Activated CD8-positive, alpha-beta memory T cell treated with anti-CD3 and anti-CD28 coated beads, Interleukin-2, amount 50 U/mL, for 48 hours (primary cell): Measurements from ENCODE around the gene BZW1.

Experiments
- DNase-seq: peaks from one replicate; pipeline ENCODE4 v3.0.0-alpha.2; 2020

Gene BZW1

GRCh38 chr2:200811333-200812121 lies at the start of gene BZW1:
Gene BZW1, plus strand, starts transcription at chr2:200811910. Its CDS starts 1,308 bp downstream, at chr2:200813218.
- DNase-seq = peak; percentile 94

- no peak for DNase-seq
These were observed 49.6 kb upstream of the BZW1 start for GRCh38 chr2:200762127-200762526.

DNA sequence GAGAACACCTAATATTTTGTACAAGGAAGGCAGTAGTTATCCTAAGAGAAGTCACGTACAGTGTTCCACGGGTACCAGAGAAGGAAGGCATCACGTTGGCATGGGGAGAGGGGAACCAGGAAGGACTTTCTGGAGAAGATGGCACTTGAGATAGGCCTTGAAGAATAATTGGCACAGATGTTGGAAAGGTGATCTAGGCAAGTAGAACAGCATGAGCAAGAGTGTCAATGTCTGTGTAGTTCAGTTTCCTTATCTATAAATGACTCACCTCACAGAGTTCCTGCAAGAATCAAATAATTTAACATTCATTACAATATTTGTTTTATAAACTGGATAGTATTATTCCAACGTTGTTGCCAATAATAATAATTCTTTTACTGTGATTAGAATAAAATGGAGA lies 48.3 kb upstream of the BZW1 start:
- DNase-seq = no peak

DNA sequence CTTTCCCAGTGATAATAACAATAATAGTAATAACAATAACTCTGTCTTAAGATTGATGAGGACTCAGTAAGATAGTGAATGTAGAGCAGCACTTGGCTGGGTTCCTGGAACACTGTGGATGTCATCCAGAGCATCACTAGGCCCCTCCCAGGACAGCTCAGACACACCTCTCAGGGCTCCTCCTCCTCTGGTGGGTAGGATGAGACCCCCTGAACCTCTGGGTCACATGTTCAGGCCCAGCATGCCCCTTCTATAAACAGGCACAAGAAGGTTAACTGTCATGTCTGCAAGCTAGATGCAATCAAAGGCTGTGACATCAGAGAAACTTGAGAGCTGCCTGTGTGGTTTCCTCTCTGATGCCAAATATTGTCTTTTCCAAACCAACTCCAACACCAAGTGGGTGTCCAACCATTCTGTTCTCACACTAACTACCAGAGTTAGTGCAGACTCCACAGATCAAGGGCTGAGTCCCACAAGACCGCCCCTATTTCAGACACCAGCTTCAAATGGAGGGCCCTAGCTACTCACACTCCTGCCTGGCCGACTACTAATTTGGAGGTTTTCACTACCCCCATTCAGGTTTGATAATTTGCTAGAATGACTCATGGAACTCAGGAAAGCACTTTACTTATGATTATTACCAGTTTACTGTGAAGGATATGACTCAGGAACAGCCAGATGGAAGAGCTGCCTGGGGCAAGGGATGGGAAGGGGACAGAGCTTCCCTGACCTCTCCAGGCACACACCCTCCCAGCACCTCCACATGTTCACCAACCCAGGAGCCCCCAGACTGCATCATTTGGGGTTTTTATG lies 46.4 kb upstream of the BZW1 start:
- peak; percentile 77 for DNase-seq

DNA sequence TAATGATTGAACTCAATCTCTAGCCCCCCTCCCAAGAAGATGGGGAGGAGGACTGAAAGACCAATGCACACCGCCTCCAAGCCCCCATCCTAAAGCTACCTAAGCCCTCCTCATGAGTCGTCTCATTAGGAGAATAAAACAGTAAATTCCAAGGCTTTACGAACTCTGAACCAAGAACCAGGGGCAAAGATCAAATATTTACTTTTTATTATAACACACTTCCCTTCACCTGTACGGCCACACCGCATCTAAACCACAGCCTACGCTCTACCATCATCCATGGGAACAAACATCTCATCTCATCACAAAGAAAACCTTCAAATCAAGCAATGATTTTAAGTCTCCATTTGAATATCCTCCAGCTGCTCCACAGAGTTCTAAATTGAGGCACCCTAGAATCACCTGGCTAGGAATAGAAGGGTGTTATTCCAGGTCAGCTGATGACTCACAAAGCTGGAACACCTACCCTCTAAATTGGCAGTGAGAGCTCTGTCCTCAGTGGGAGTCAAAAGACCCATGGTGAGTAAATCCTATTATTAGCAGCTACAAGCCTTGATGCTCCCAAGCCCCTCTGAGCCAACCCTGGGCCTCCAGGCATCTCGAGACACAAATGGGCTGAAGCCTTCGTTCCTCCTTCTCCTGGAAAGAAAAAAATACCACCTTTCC lies 45.6 kb upstream of the BZW1 start:
- DNase-seq = no peak

GRCh38 chr2:200767111-200767885 lies 44.4 kb upstream of the BZW1 start:
- DNase-seq = no peak

DNA sequence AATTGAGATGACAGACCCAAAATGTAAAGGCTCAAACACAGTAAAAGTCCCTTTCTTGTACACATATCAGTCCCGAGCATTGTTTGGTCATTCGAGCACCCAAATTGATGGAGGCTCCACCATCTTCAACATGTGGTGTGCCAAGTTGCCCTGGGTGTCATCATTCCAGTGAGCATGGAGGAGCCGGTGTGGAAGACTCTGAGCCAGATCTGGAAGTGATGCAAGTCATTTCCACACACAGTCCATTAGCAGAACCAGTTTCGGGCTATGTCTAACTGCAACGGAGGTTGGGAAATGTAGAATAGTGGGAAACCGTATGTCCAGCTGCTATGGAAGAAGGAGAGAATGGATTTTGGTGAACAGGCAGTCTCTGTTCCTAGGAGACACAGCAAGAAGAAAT lies 40.9 kb upstream of the BZW1 start:
- DNase-seq = no peak

DNA sequence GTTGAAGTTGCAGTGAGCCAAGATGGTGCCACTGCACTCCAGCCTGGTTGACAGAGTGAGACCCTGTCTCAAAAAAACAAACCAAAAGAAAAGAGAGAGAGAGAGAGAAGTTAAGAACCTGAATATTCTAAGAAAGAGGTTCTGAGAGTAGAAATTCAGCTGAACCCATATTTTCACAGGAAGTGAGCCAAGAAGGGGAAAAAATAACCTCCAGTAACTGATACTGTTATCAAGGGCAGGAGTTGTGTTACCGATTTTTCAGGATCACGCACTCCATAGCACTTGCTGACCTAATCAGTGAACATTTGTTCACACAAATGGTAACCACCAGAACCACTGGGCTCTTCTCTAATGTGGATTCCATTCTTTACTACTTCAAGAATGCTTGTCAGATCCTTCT lies 39.1 kb upstream of the BZW1 start:
- DNase-seq = no peak

DNA sequence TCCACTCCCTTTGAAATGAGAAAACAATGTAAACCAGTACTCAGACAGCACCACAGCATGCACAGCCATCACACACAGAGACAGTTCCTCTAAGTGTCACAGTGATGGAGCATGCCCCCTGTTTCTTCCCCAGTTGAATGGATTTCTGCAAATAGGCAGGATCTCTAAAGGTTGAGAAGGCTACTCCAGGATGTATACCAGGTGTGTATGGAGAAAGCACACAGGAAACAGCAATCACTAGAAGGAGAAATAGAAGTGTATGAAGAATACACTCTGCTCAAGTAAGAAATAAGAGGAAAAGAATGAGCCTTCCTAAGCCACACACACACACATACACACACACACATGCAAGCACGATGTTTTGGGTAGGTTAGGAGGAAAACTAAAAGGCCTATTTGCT lies 38.6 kb upstream of the BZW1 start:
- DNase-seq = no peak

DNA sequence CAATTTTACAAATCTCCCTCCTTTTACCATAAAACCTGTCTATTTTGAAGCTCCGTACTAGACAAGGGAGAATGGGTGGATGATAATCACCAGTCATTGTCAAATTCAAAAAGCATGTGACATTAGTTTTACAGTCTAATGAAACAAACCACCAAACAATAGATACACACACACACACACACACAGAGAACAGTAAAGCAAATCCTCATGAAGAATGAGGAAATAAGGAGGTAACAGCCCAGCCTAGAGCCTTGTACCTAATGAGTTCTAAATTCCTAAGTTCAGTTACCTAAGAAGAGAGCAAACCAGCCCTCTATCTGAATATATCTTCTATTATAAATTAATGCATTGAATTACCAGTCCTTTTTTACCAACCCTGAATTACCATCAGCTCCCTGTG lies 36.8 kb upstream of the BZW1 start:
- DNase-seq = no peak

DNA sequence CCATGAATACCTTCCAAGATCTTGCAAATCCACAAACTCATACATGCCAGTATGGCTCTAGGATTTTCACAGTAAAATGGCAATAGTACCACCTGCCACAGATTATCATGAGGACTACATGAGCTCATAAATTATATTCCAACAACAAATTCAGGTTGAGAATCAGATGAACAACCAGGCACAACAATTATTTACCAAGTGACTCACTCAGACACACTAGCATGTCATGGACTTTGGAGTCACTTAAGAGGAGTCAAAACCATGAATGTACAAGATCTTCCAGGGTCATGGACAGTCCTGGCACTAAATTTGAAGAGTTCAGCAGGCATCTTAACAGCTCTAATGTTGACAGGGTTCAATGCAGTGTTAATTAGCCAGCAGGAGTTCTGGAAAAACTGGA lies 34.4 kb upstream of the BZW1 start:
- no peak for DNase-seq

DNA sequence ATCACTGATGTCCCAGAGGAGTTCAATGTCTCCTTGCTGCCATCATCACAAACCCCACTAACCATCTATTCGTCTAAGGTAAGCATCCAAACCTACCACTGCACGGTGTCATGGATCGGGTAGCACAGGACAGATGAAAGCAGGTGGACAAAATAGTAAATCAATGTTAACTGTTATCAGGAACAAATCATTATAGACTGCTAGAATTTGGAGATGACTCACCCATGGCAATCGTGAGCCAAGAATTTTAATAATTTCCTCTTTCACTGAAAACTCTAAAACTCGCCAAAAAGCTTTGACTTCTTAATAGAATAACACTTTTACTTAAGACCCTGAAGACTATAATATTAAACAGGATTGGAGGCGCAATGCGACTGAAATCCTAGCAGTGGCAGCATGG lies 33.7 kb upstream of the BZW1 start:
- DNase-seq = no peak

DNA sequence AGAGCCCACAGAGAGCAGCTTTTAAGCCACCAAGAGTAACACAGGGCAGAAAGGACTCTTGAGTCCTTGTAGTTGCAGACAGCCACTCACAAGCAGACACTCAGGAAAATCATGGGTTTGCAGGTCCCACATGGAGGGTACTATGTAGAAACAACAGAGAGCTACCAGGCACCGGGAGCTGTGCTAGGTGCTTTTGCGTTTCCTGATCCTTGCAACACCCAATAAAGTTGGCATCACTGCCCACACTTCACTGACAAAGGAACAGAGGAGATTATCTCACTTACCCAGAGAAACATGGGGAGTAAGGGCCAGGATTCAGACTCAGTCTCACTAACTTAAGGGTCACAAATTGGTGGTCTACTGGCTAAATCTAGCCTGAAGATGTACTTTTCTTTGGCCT lies 32.5 kb upstream of the BZW1 start:
- no peak for DNase-seq

DNA sequence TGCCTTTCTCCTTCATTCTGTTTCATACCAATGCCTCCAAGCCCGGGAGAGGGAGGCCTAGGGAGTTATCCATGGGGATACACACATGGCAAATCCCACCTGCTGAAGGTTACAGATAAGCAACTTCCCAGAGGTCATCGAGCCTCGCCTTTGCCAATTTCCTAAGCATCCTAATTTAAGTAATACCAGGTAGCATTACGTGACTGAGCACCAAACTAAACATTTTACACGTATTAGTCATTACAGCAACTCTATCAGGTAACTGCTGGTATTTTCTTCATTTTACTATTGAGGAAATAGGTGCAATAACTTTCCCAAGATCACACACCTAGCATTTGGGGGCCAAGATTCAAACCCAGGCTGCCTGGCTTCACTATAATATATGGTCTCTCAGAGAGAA lies 30.1 kb upstream of the BZW1 start:
- DNase-seq = no peak

GRCh38 chr2:200782251-200782650 lies 29.5 kb upstream of the BZW1 start:
- DNase-seq = no peak

DNA sequence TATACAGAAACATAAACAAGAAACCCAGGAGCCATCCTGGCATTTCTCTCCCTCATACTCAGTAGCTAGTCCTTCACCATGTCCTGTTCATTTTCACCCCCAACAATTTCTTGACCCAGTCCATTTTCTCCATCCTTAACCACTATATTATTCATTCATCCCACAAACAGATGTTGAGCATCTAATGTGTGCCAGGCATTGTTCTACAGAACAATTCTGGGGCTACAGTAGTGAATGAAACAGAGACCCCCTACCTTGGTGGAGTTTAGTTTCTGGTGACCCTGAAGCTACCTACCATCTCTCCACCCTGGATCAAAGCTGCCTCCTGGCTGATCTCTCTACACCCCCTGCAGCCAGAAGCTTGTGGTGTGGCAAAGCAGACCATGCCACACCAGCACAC lies 27.5 kb upstream of the BZW1 start:
- DNase-seq = no peak

- DNase-seq = no peak
These were observed 25.3 kb upstream of the BZW1 start for GRCh38 chr2:200786423-200786822.

DNA sequence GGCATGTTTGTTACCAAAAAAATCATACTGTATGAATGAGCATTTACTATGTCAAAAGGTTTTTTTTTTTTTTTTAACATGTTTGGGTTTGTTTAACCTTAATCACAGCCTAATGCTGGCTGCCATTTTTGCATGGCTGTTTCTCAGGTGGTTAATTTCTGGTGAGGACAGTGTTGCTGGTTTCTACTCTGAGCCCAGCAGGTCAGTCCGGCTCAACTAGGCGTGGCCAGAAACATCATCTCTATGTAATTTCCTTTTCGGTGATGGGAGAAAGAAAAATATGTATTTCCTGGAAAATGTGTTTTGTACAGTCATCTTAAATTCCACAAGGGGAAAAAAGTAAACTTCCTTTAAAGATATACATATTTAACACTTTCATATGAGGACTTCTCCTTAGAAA lies 24.9 kb upstream of the BZW1 start:
- no peak for DNase-seq

GRCh38 chr2:200787351-200788120 lies 24.2 kb upstream of the BZW1 start:
- DNase-seq = no peak

GRCh38 chr2:200788121-200788718 lies 23.5 kb upstream of the BZW1 start:
- no peak for DNase-seq

DNA sequence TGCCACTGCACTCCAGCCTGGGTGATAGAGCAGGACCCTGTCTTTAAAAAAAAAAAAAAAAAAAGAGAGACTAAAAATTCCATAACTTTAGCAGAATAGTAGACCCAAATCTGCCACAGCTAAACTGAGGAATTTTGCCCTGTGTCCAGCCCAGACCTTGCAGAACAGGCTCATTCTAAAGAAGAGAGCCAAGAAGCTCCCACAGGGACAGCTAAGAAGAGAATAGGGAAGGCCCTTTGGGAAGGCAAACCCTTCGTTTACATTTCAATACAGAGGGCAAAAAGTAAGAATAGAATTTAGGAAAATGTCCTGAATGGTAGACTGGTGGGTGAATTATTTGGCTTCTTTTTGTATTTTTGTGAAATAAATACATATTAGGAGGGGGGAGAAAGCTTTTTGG lies 21.5 kb upstream of the BZW1 start:
- DNase-seq = no peak

DNA sequence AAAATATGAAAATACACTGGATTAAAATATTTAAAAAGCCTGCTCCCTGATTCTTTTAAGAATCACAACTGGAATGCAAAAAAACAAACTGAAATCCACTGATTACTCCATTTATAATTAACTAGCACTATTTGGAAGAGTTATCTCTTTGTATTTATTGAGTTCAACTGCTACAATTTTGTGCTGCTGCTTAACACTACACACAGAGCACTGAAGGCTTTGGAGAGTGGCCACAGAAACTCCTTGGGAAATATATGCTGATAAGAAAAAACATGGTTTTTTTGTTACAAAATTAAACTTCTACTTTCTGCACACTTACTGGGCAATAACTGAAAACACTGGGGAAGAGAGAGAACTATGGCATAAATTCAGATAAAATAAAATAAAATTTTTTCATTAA lies 19.8 kb upstream of the BZW1 start:
- DNase-seq = no peak
